GM04503 (cell line): ENCODE results near the gene PCNT.
"Not testable (repeated sequence)": the region's sequence is repeated elsewhere in the genome, so short reads cannot be mapped to it uniquely, and the experiment has no call there.

Experiments
- DNase-seq: peaks from one replicate; pipeline ENCODE4 v3.0.0-alpha.2; 2012; ENCODE audit warnings: low read depth

Gene PCNT

GRCh38 chr21:46427516-46427915, 103.6 kb downstream of the PCNT start:
- no peak for DNase-seq

GRCh38 chr21:46428286-46428685, 104.3 kb downstream of the PCNT start:
- no peak for DNase-seq

- DNase-seq: no peak
Observed at GRCh38 chr21:46428987-46429710, 105.2 kb downstream of the PCNT start.

- no peak for DNase-seq
Observed at GRCh38 chr21:46429754-46430681, 106.1 kb downstream of the PCNT start.

GRCh38 chr21:46431448-46431847, 107.5 kb downstream of the PCNT start:
- DNase-seq: no peak

GRCh38 chr21:46431884-46432488, 108.0 kb downstream of the PCNT start:
- DNase-seq: no peak

GRCh38 chr21:46433116-46433515, 109.2 kb downstream of the PCNT start:
- not testable (repeated sequence) for DNase-seq

- no peak for DNase-seq
Observed at GRCh38 chr21:46434322-46434958, 110.5 kb downstream of the PCNT start.

GRCh38 chr21:46435786-46436227, 111.9 kb downstream of the PCNT start:
- DNase-seq: no peak

GRCh38 chr21:46436621-46437020, 112.7 kb downstream of the PCNT start:
- DNase-seq: no peak

GRCh38 chr21:46437096-46437498, 113.1 kb downstream of the PCNT start:
- no peak for DNase-seq

GRCh38 chr21:46437511-46437910, 113.6 kb downstream of the PCNT start:
- no peak for DNase-seq

GRCh38 chr21:46438241-46438640, 114.3 kb downstream of the PCNT start:
- no peak for DNase-seq

GRCh38 chr21:46439906-46440305, 116.0 kb downstream of the PCNT start:
- no peak for DNase-seq

- no peak for DNase-seq
Observed at GRCh38 chr21:46441331-46441730, 117.4 kb downstream of the PCNT start.

- no peak for DNase-seq
Observed at GRCh38 chr21:46441961-46442498, 118.1 kb downstream of the PCNT start.

- no peak for DNase-seq
Observed at GRCh38 chr21:46442938-46443337, 119.0 kb downstream of the PCNT start.

GRCh38 chr21:46443910-46444309, 120.0 kb downstream of the PCNT start:
- DNase-seq: no peak

- no peak for DNase-seq
Observed at GRCh38 chr21:46448108-46448507, 124.2 kb downstream of the PCNT start.

GRCh38 chr21:46448855-46449254, 124.9 kb downstream of the PCNT start:
- DNase-seq: not testable (repeated sequence)

- no peak for DNase-seq
Observed at GRCh38 chr21:46452710-46453109, 128.8 kb downstream of the PCNT start.

- DNase-seq: no peak
Observed at GRCh38 chr21:46454142-46454541, 130.2 kb downstream of the PCNT start.
